Bronchus fibroblast of lung (primary cell): ENCODE measurements around the gene SCLT1. TPM values are rescaled to one million over a fixed set of nuclear protein-coding genes. Genes with fewer than 3 reads are reported as not detected.

Experiments used
- total RNA-seq: library from RNA; depleted of rRNA; stranded (reverse); fragments of >200 nt; gene quantifications from 2 replicates; pipeline ENCODE4 v1.2.3, GENCODE V29; 2015

SCLT1 gene
- 11.4 and 13.1 TPM in 2 replicates for total RNA-seq

GRCh38 chr4:129093191-129093920, at the start of gene SCLT1:
TSS of gene SCLT1 (minus strand) at chr4:129093539. CDS start at chr4:129093103, 436 bp downstream.

DNA sequence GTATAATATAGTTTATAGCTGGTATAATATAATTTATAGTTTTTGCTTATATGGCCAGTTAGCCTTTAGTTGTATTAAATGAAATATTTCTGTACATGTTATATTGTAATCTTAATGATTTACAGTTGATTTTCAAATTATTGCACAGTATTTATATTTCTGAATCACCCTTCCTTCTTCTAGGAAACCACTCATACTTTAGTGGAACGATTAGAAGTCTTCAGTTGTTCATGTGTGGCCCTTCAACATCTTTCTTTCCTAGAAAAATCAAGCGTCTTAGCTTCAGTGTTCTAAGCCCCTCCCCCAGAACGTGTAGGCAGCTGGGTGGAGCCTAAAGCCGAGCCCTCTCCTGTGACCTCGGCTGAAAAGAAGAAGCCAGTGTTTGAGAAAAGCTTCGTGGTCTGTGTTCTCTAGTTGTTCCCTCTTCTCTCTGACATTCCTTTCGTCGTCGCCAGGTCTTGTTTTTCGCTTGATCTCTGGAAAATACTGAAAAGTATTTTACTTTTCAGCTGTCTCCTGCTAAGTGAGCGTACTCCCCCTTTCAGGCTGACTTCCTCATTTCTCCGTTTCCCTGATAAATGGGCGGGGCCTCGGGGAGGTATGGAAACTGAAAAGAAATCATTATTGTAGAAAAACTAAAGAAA, 2.6 kb upstream of the SCLT1 start, which contains the start of gene C4orf33:
Gene C4orf33, plus strand, starts transcription at position 342 of the 644 bp plus-strand sequence. CDS start 6,459 bp downstream, outside the sequence.

Other genes with a start within 250 kb of the SCLT1 start
- gene C4orf33, start 2.6 kb upstream of the SCLT1 start, total RNA-seq: 11.6 and 15.0 TPM in 2 replicates